Subcutaneous adipose tissue (tissue), 4 donors: ENCODE results near the gene UBE2Q2. TPM values are rescaled to one million over a fixed set of nuclear protein-coding genes. Genes with fewer than 3 reads are reported as not detected.

Experiments used
- CTCF ChIP-seq: fragments of 450-650 bp; IDR thresholded peaks from one replicate; pipeline ENCODE4 v1.5.1; 2016; ENCODE audit warnings: low read depth, mild to moderate bottlenecking, control low read depth, antibody characterized with exemption, moderate library complexity
- total RNA-seq, 4 donors: library from RNA; depleted of rRNA; stranded (reverse); fragments of >200 nt; gene quantifications; one replicate each; pipeline ENCODE4 v1.1.0, GENCODE V29; 2016

The UBE2Q2 gene
- total RNA-seq, 4 donors from 2014 or later = 40.5 to 67.7 (median 51.8) TPM

GRCh38 chr15:75891895-75892294 is 48.6 kb downstream of the UBE2Q2 start:
- TF ChIP-seq CTCF = no peak

- TF ChIP-seq CTCF = no peak
Observed at GRCh38 chr15:75895731-75896130, 52.5 kb downstream of the UBE2Q2 start.

- no peak for TF ChIP-seq CTCF
Observed at GRCh38 chr15:75900577-75900976, 57.3 kb downstream of the UBE2Q2 start.

- TF ChIP-seq CTCF = no peak
Observed at GRCh38 chr15:75902129-75902557, 58.9 kb downstream of the UBE2Q2 start.

GRCh38 chr15:75903331-75904239 is 60.3 kb downstream of the UBE2Q2 start, which contains the start of gene FBXO22:
TSS of gene FBXO22 (plus strand) at chr15:75903878. CDS start at chr15:75903964, 86 bp downstream.
- no peak for TF ChIP-seq CTCF

GRCh38 chr15:75905231-75905630 is 62.0 kb downstream of the UBE2Q2 start:
- TF ChIP-seq CTCF = no peak

- no peak for TF ChIP-seq CTCF
Observed at GRCh38 chr15:75916978-75917377, 73.7 kb downstream of the UBE2Q2 start.
